KMS-11 (cell line): Measurements from ENCODE around the gene LRBA.
"Not testable (repeated sequence)": the region's sequence is repeated elsewhere in the genome, so short reads cannot be mapped to it uniquely, and the experiment has no call there.

ENCODE experiments used
- H2AFZ ChIP-seq: fragments of 200-600 bp; sonication (generic); 2 replicates; pipeline ENCODE4 v1.6.1; 2016; ENCODE audit warnings: antibody characterized with exemption, mixed run types, low read depth
- H3K27ac ChIP-seq: fragments of 200-600 bp; sonication (generic); 2 replicates; pipeline ENCODE4 v1.6.1; 2016; ENCODE audit warnings: mild to moderate bottlenecking, mixed run types
- H3K27me3 ChIP-seq: fragments of 200-600 bp; sonication (generic); 2 replicates; pipeline ENCODE4 v1.6.1; 2017; ENCODE audit warnings: mild to moderate bottlenecking, low read depth, mixed run types, moderate library complexity; ENCODE audit not compliant: insufficient read depth
- H3K36me3 ChIP-seq: fragments of 200-600 bp; sonication (generic); 2 replicates; pipeline ENCODE4 v1.6.1; 2017; ENCODE audit warnings: mild to moderate bottlenecking, mixed run types; ENCODE audit not compliant: insufficient read depth
- H3K4me1 ChIP-seq: fragments of 200-600 bp; sonication (generic); 2 replicates; pipeline ENCODE4 v1.6.1; 2016; ENCODE audit warnings: mild to moderate bottlenecking, low read depth, mixed run types; ENCODE audit not compliant: poor library complexity, severe bottlenecking
- H3K4me2 ChIP-seq: fragments of 200-600 bp; sonication (generic); 2 replicates; pipeline ENCODE4 v1.7.0; 2016; ENCODE audit warnings: mild to moderate bottlenecking, mixed run types
- H3K4me3 ChIP-seq: fragments of 200-600 bp; sonication (generic); IDR thresholded peaks from 2 replicates; pipeline ENCODE4 v1.6.1; 2017; ENCODE audit warnings: low read depth, low read length, mixed read lengths; ENCODE audit not compliant: insufficient read depth
- H3K79me2 ChIP-seq: fragments of 200-600 bp; sonication (generic); 2 replicates; pipeline ENCODE4 v1.6.1; 2016; ENCODE audit warnings: low read depth, mixed run types; ENCODE audit not compliant: insufficient read depth
- H3K9ac ChIP-seq: fragments of 200-600 bp; sonication (generic); 2 replicates; pipeline ENCODE4 v1.6.1; 2016; ENCODE audit warnings: mild to moderate bottlenecking, mixed run types
- H4K20me1 ChIP-seq: fragments of 200-600 bp; sonication (generic); 2 replicates; pipeline ENCODE4 v1.6.1; 2016; ENCODE audit warnings: mild to moderate bottlenecking, mixed run types; ENCODE audit not compliant: insufficient read depth
- CTCF ChIP-seq: fragments of 200-600 bp; sonication (generic); conservative IDR thresholded peaks from 2 replicates; pipeline ENCODE4 v1.6.1; 2017; ENCODE audit warnings: low read depth, mild to moderate bottlenecking, antibody characterized with exemption, low read length, moderate library complexity, mixed read lengths

LRBA gene

GRCh38 chr4:150662686-150663085, 352.4 kb downstream of the LRBA start:
- Histone ChIP-seq H3K4me1 (no peaks in the 10 kb centered on the region), H2AFZ (no peak overlapping the region), H3K79me2 (no peaks in the 10 kb centered on the region), H3K36me3 (no peaks in the 10 kb centered on the region; the same call in 1 of the 2 replicates), H3K9ac (no peak overlapping the region), H4K20me1 (no peaks in the 10 kb centered on the region), H3K4me3 (no peak overlapping the region), H3K27ac (no peak overlapping the region), H3K27me3 (no peaks in the 10 kb centered on the region), H3K4me2 (no peak overlapping the region)
- TF ChIP-seq CTCF: no peak

- not testable (repeated sequence) for H3K27ac ChIP-seq, H3K36me3 ChIP-seq, H3K4me2 ChIP-seq, H3K9ac ChIP-seq, H3K4me3 ChIP-seq, H3K27me3 ChIP-seq, H3K4me1 ChIP-seq, H2AFZ ChIP-seq, H3K79me2 ChIP-seq, H4K20me1 ChIP-seq
Measured at GRCh38 chr4:150661551-150661950, 353.5 kb downstream of the LRBA start.

- not testable (repeated sequence) for H3K4me1 ChIP-seq, H3K79me2 ChIP-seq, H2AFZ ChIP-seq, H3K36me3 ChIP-seq, H3K9ac ChIP-seq, H4K20me1 ChIP-seq, H3K4me2 ChIP-seq, H3K27ac ChIP-seq, H3K4me3 ChIP-seq, H3K27me3 ChIP-seq
Measured at GRCh38 chr4:150658258-150658657, 356.8 kb downstream of the LRBA start.

GRCh38 chr4:150656891-150657290, 358.2 kb downstream of the LRBA start:
- no peak overlapping the region for H3K27ac ChIP-seq
- no peak overlapping the region for H3K9ac ChIP-seq
- H3K79me2 ChIP-seq: no peaks in the 10 kb centered on the region
- no peaks in the 10 kb centered on the region for H4K20me1 ChIP-seq
- H3K36me3 ChIP-seq: no peaks in the 10 kb centered on the region
- no peaks in the 10 kb centered on the region for H3K27me3 ChIP-seq
- no peak overlapping the region for H2AFZ ChIP-seq
- no peaks in the 10 kb centered on the region for H3K4me1 ChIP-seq
- TF ChIP-seq CTCF: no peak
- no peak overlapping the region for H3K4me3 ChIP-seq
- H3K4me2 ChIP-seq: no peak overlapping the region

- H3K4me2 ChIP-seq: no peak overlapping the region
- no peaks in the 10 kb centered on the region for H3K4me1 ChIP-seq
- H3K27ac ChIP-seq: no peak overlapping the region
- H3K79me2 ChIP-seq: no peaks in the 10 kb centered on the region
- H3K9ac ChIP-seq: no peak overlapping the region
- no peaks in the 10 kb centered on the region for H4K20me1 ChIP-seq
- H2AFZ ChIP-seq: no peak overlapping the region
- no peaks in the 10 kb centered on the region for H3K27me3 ChIP-seq
- no peaks in the 10 kb centered on the region for H3K36me3 ChIP-seq
- no peak overlapping the region for H3K4me3 ChIP-seq
- no peak for TF ChIP-seq CTCF
Measured at GRCh38 chr4:150650751-150651150, 364.3 kb downstream of the LRBA start.
